Right atrium auricular region (tissue), 2 donors: ENCODE measurements around the gene FAM120A. TPM values are rescaled to one million over a fixed set of nuclear protein-coding genes. Genes with fewer than 3 reads are reported as not detected.
A peak's percentile ranks its signal among the peaks of the same experiment; 100 is the strongest.

ENCODE experiments used
- DNase-seq: peaks from one replicate; pipeline ENCODE4 v3.0.0-alpha.2; 2019; ENCODE audit warnings: low spot score
- H3K27ac ChIP-seq, 2 donors: fragments of 200-600 bp; sonication (generic); 1 replicate in 1 of 2; 2 replicates in 1 of 2; pipeline ENCODE4 v1.5.1; 2016 to 2019
- H3K27me3 ChIP-seq, 2 donors: fragments of 200-600 bp; sonication (generic); one replicate each; pipeline versions ENCODE4 v1.5.1 to v1.6.0; 2017 to 2019
- H3K36me3 ChIP-seq: fragments of 200-600 bp; sonication (generic); one replicate; pipeline ENCODE4 v1.5.1; 2016
- H3K4me1 ChIP-seq, 2 donors: fragments of 200-600 bp; sonication (generic); one replicate each; pipeline versions ENCODE4 v1.5.1 to v1.6.0; 2017 to 2019
- H3K4me3 ChIP-seq, 2 donors: fragments of 200-600 bp; sonication (generic); 1 replicate in 1 of 2; 2 replicates in 1 of 2; pipeline ENCODE4 v1.5.1; 2017 to 2019; ENCODE audit warnings: mild to moderate bottlenecking in 1 of 2, moderate library complexity in 1 of 2
- H3K9me3 ChIP-seq, 2 donors: fragments of 200-600 bp; sonication (generic); one replicate each; pipeline ENCODE4 v1.5.1; 2019
- CTCF ChIP-seq, 2 donors: fragments of 200-600 bp; sonication (generic); IDR thresholded peaks; one replicate each; pipeline ENCODE4 v1.5.1; 2019; ENCODE audit warnings: antibody characterized with exemption in 2 of 2
- total RNA-seq, 2 donors: library from RNA; depleted of rRNA; stranded (reverse); fragments of >200 nt; gene quantifications; one replicate each; pipeline ENCODE4 v1.1.0, GENCODE V29; 2016

FAM120A gene
- total RNA-seq, 2 donors from 2014 or later: 79.1 to 88.7 TPM

- Histone ChIP-seq H3K27me3 (no peaks in the 10 kb centered on the region), H3K9me3 (no peaks in the 10 kb centered on the region), H3K4me3 (no peak overlapping the region), H3K36me3 (peaks cover 16% of the 10 kb centered on the region), H3K4me1 (peaks cover 0 to 29% of the 10 kb centered on the region in 2 donors), H3K27ac (peak overlapping the region in 1 of 2 donors; percentile 47)
- DNase-seq: no peak
- TF ChIP-seq CTCF (IDR thresholded peaks at IDR 0.05): no peak
Observed at GRCh38 chr9:93491593-93492232, 40.2 kb downstream of the FAM120A start.

GRCh38 chr9:93492327-93492726 lies 40.8 kb downstream of the FAM120A start:
- Histone ChIP-seq H3K27ac (peak overlapping the region in 1 of 2 donors; percentile 47), H3K36me3 (peaks cover 21% of the 10 kb centered on the region), H3K4me3 (no peak overlapping the region), H3K4me1 (peaks cover 0 to 29% of the 10 kb centered on the region in 2 donors), H3K27me3 (no peaks in the 10 kb centered on the region), H3K9me3 (no peaks in the 10 kb centered on the region)
- TF ChIP-seq CTCF (IDR thresholded peaks at IDR 0.05): no peak
- DNase-seq: no peak

GRCh38 chr9:93493949-93494348 lies 42.5 kb downstream of the FAM120A start:
- H3K4me3 ChIP-seq: no peak overlapping the region
- no peaks in the 10 kb centered on the region for H3K9me3 ChIP-seq
- DNase-seq: no peak
- no peak overlapping the region for H3K27ac ChIP-seq
- H3K4me1 ChIP-seq: peaks cover 0 to 29% of the 10 kb centered on the region in 2 donors
- peaks cover 31% of the 10 kb centered on the region for H3K36me3 ChIP-seq
- TF ChIP-seq CTCF (IDR thresholded peaks at IDR 0.05): no peak
- H3K27me3 ChIP-seq: no peaks in the 10 kb centered on the region

- no peak for TF ChIP-seq CTCF (IDR thresholded peaks at IDR 0.05)
- DNase-seq: no peak
- Histone ChIP-seq H3K27me3 (no peaks in the 10 kb centered on the region), H3K4me3 (no peak overlapping the region), H3K36me3 (peaks cover 49% of the 10 kb centered on the region), H3K9me3 (no peaks in the 10 kb centered on the region), H3K27ac (no peak overlapping the region), H3K4me1 (peaks cover 0 to 24% of the 10 kb centered on the region in 2 donors)
Observed at GRCh38 chr9:93496285-93496684, 44.8 kb downstream of the FAM120A start.

GRCh38 chr9:93500571-93501298 lies 49.2 kb downstream of the FAM120A start:
- Histone ChIP-seq H3K9me3 (no peaks in the 10 kb centered on the region), H3K27me3 (no peaks in the 10 kb centered on the region), H3K27ac (peak overlapping the region; percentile 26 to 49), H3K36me3 (peaks cover 38% of the 10 kb centered on the region), H3K4me3 (peak overlapping the region in 1 of 2 donors; percentile 33), H3K4me1 (peaks cover 0 to 14% of the 10 kb centered on the region in 2 donors)
- DNase-seq: no peak
- TF ChIP-seq CTCF (IDR thresholded peaks at IDR 0.05): no peak
